Lower leg skin (tissue), 4 donors: ENCODE results near the gene SLC6A16. TPM values are rescaled to one million over a fixed set of nuclear protein-coding genes. Genes with fewer than 3 reads are reported as not detected.

Source experiments
- DNase-seq, 2 donors: peaks; one replicate each; pipeline ENCODE4 v3.0.0-alpha.2; 2019; ENCODE audit warnings: low spot score in 2 of 2
- H3K4me3 ChIP-seq: fragments of 200-600 bp; sonication (generic); 2 replicates; pipeline ENCODE4 v1.5.1; 2017; ENCODE audit warnings: mild to moderate bottlenecking, low read depth; ENCODE audit not compliant: poor library complexity, severe bottlenecking
- POLR2A ChIP-seq, 2 donors: fragments of 450-650 bp; IDR thresholded peaks; one replicate each; pipeline ENCODE4 v1.6.1; 2016 to 2017; ENCODE audit warnings: antibody characterized with exemption in 2 of 2, mild to moderate bottlenecking in 1 of 2, moderate library complexity in 1 of 2
- WGBS, 2 donors: methylation state at CpG; one replicate each; pipeline ENCODE4 v1.1.5; 2018; 5-methylcytosine and 5-hydroxymethylcytosine counted together
- intact Hi-C: fragments of 100-400 bp; cut with DNase I; formaldehyde crosslinking; loops from one replicate; pipeline ENCODE4 v1.15.0; 2023; ENCODE audit warnings: low total_unique reads
- microRNA-seq, 2 donors: library from miRNA; unstranded; fragments of <30 nt; microRNA quantifications; one replicate each; pipeline ENCODE4, GENCODE V29; 2016; ENCODE audit warnings: borderline replicate concordance in 2 of 2, borderline number of aligned reads in 1 of 2
- total RNA-seq, 4 donors: library from RNA; depleted of rRNA; stranded (reverse); fragments of >200 nt; gene quantifications; one replicate each; pipeline ENCODE4 v1.1.0, GENCODE V29; 2016
- TF ChIP-seq, protein P1 (sequence below), 3 donors: fragments of 450-650 bp; IDR thresholded peaks; one replicate each; pipeline ENCODE4 v1.5.1; 2016; ENCODE audit warnings: antibody characterized with exemption in 3 of 3, mild to moderate bottlenecking in 3 of 3, moderate library complexity in 2 of 3

SLC6A16 gene
- total RNA-seq, 4 donors from 2014 or later = 0.55 to 1.2 (median 0.95) TPM; not detected in 1

DNA sequence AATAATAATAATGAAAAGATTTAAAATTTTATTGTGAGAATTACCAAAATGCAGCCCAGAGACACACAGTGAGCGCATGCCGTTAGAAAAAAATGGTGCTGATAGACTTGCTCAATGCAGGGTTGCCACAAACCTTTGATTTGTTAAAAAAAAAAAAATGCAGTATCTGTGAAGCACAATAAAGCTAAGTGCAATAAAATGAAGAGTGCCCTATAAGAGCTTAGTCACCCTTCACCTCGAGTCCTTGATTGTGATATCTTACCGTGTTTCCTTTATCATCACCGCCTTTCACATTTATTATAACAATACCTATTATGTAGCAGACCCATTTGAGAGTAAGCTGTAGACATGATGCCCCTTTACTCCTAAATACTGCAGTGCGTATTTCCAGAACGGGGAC lies 83.2 kb downstream of the SLC6A16 start:
- 82 to 92% methylated on average over 7 of the region's 7 CpGs for WGBS, 2 donors
- no peak overlapping the region for H3K4me3 ChIP-seq
- intact Hi-C loops = loop anchor here (10.0 kb wide), 1 partner anchor 83 kb away; the partner anchor contains the start of gene SLC6A16
- DNase-seq = no peak
- TF ChIP-seq, protein P1, sequence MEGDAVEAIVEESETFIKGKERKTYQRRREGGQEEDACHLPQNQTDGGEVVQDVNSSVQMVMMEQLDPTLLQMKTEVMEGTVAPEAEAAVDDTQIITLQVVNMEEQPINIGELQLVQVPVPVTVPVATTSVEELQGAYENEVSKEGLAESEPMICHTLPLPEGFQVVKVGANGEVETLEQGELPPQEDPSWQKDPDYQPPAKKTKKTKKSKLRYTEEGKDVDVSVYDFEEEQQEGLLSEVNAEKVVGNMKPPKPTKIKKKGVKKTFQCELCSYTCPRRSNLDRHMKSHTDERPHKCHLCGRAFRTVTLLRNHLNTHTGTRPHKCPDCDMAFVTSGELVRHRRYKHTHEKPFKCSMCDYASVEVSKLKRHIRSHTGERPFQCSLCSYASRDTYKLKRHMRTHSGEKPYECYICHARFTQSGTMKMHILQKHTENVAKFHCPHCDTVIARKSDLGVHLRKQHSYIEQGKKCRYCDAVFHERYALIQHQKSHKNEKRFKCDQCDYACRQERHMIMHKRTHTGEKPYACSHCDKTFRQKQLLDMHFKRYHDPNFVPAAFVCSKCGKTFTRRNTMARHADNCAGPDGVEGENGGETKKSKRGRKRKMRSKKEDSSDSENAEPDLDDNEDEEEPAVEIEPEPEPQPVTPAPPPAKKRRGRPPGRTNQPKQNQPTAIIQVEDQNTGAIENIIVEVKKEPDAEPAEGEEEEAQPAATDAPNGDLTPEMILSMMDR (IDR thresholded peaks at IDR 0.05) = no peak
- TF ChIP-seq POLR2A (IDR thresholded peaks at IDR 0.05) = no peak

Small RNA genes within 50 kb of the gene (microRNA-seq; reads per million reads assigned to microRNA genes)
- gene MIR4324 = 0 reads per million in 2 donors

Other genes with a start within 250 kb of the SLC6A16 start
- gene SNRNP70, start 239.7 kb downstream of the SLC6A16 start, total RNA-seq = 100 to 1,000 TPM; 172 to 375 (median 285) TPM
- 10 to 100 TPM; 53.9 to 62.5 (median 54.7) TPM for gene LIN7B, start 210.8 kb downstream of the SLC6A16 start, total RNA-seq
- gene C19orf73, start 206.0 kb downstream of the SLC6A16 start, total RNA-seq = 10 to 100 TPM in 1 of 4 donors, 1 to 10 TPM in 3; 4.9 to 11.2 (median 8.9) TPM
- 10 to 100 TPM; 52.3 to 78.1 (median 64.4) TPM for gene PPFIA3, start 205.6 kb downstream of the SLC6A16 start, total RNA-seq
- 1 to 10 TPM; 1.1 to 4.0 (median 1.2) TPM for gene HRC, start 169.8 kb downstream of the SLC6A16 start, total RNA-seq
- 10 to 100 TPM; 50.7 to 76.2 (median 70.3) TPM for gene TRPM4, start 167.4 kb downstream of the SLC6A16 start, total RNA-seq
- gene CD37, start 10.2 kb upstream of the SLC6A16 start, total RNA-seq = 1 to 10 TPM; 2.6 to 8.5 (median 5.9) TPM
- 10 to 100 TPM in 2 of 4 donors, 1 to 10 TPM in 2; 1.3 to 17.6 (median 9.8) TPM for gene TEAD2, start 37.2 kb upstream of the SLC6A16 start, total RNA-seq
- gene DKKL1, start 38.7 kb upstream of the SLC6A16 start, total RNA-seq = 1 to 10 TPM in 1 of 4 donors, not detected in 3; 3.0 TPM
- not detected for gene KASH5, start 63.1 kb upstream of the SLC6A16 start, total RNA-seq
- not detected for gene PTH2, start 98.2 kb upstream of the SLC6A16 start, total RNA-seq
- not detected for gene GFY, start 100.2 kb upstream of the SLC6A16 start, total RNA-seq
- gene SLC17A7, start 116.3 kb upstream of the SLC6A16 start, total RNA-seq = 1 to 10 TPM in 2 of 4 donors, under 1 TPM in 2; 0.38 to 1.4 (median 0.97) TPM
- 100 to 1,000 TPM in 3 of 4 donors, 10 to 100 TPM in 1; 79.6 to 144 (median 118) TPM for gene PIH1D1, start 126.6 kb upstream of the SLC6A16 start, total RNA-seq
- 10 to 100 TPM; 26.6 to 47.2 (median 42.6) TPM for gene ALDH16A1, start 128.0 kb upstream of the SLC6A16 start, total RNA-seq
- gene FLT3LG, start 149.0 kb upstream of the SLC6A16 start, total RNA-seq = 1 to 10 TPM; 2.8 to 6.0 (median 4.4) TPM
- 1,000 to 10,000 TPM; 3,727 to 4,286 (median 3,958) TPM for gene RPL13A, start 162.4 kb upstream of the SLC6A16 start, total RNA-seq
- 1,000 to 10,000 TPM; 4,267 to 5,958 (median 4,793) TPM for gene RPS11, start 171.2 kb upstream of the SLC6A16 start, total RNA-seq
- 100 to 1,000 TPM; 130 to 198 (median 146) TPM for gene FCGRT, start 187.5 kb upstream of the SLC6A16 start, total RNA-seq
- gene RCN3, start 202.8 kb upstream of the SLC6A16 start, total RNA-seq = 10 to 100 TPM in 2 of 4 donors, 1 to 10 TPM in 2; 8.8 to 15.3 (median 10.9) TPM